WTC11 (cell line): Measurements from ENCODE around the gene MRPL37. TPM values are rescaled to one million over a fixed set of nuclear protein-coding genes. Genes with fewer than 3 reads are reported as not detected.
"Not testable (repeated sequence)": the region's sequence is repeated elsewhere in the genome, so short reads cannot be mapped to it uniquely, and the experiment has no call there.

Experiments
- ATAC-seq: fragments of 200-7000 bp; cut with Tn5 transposase; 2 replicates; pipeline ENCODE4 v1.10.0; 2021; ENCODE audit warnings: mild to moderate bottlenecking, moderate library complexity
- CTCF ChIA-PET: fragments of 300-600 bp; sonication (Branson Sonifier 250); formaldehyde crosslinking; loops from one replicate; lab custom pipeline; 2021; ENCODE audit warnings: antibody characterized with exemption; lab: Charles Lee
- POLR2A ChIA-PET: fragments of 350-600 bp; sonication (Branson Sonifier 250); formaldehyde crosslinking; loops from one replicate; lab custom pipeline; 2021; ENCODE audit warnings: antibody characterized with exemption; lab: Charles Lee
- DNase-seq: peaks from one replicate; pipeline ENCODE4 v3.0.0; 2021; ENCODE audit warnings: low spot score
- H3K27ac Mint-ChIP-seq: 2 replicates; pipeline ENCODE4 v1.8.0; 2021; ENCODE audit warnings: mixed read lengths
- H3K27me3 Mint-ChIP-seq: 2 replicates; pipeline ENCODE4 v1.8.0; 2021; ENCODE audit warnings: low read depth, mild to moderate bottlenecking, moderate library complexity, mixed read lengths
- H3K36me3 Mint-ChIP-seq: 2 replicates; pipeline ENCODE4 v1.8.0; 2021; ENCODE audit warnings: mixed read lengths
- H3K4me1 Mint-ChIP-seq: 2 replicates; pipeline ENCODE4 v1.8.0; 2022; ENCODE audit warnings: mixed read lengths
- H3K4me3 Mint-ChIP-seq: 2 replicates; pipeline ENCODE4 v1.8.0; 2021; ENCODE audit warnings: mild to moderate bottlenecking, moderate library complexity, mixed read lengths
- H3K9me3 Mint-ChIP-seq: 2 replicates; pipeline ENCODE4 v1.8.0; 2021; ENCODE audit warnings: mixed read lengths
- AFF4 ChIP-seq: sonication (generic); formaldehyde crosslinking; IDR thresholded peaks from 2 replicates; pipeline ENCODE4 v1.8.1; 2023; ENCODE audit warnings: mild to moderate bottlenecking, missing genetic modification reagents, borderline replicate concordance
- RORB ChIP-seq: fragments of 250-450 bp; sonication (Bioruptor Pico); IDR thresholded peaks from 2 replicates; pipeline ENCODE4 v1.9.0; 2021; ENCODE audit warnings: mild to moderate bottlenecking
- TP53 ChIP-seq: sonication (generic); formaldehyde crosslinking; IDR thresholded peaks from 2 replicates; pipeline ENCODE4 v1.8.1; 2023; ENCODE audit warnings: mild to moderate bottlenecking, missing genetic modification reagents
- ZNF416 ChIP-seq: fragments of 250-450 bp; sonication (Bioruptor Pico); IDR thresholded peaks from 2 replicates; pipeline ENCODE4 v1.9.0; 2021; ENCODE audit warnings: mild to moderate bottlenecking, inconsistent platforms
- ZNF423 ChIP-seq: fragments of 250-450 bp; sonication (Bioruptor Pico); IDR thresholded peaks from 2 replicates; pipeline ENCODE4 v2.1.2; 2022; ENCODE audit warnings: mild to moderate bottlenecking, moderate library complexity
- total RNA-seq: library from RNA; stranded (reverse); gene quantifications from 3 replicates; pipeline ENCODE4 v1.2.3, GENCODE V29; 2021
- TF ChIP-seq, protein P1 (sequence below): sonication (generic); formaldehyde crosslinking; conservative IDR thresholded peaks from 2 replicates; pipeline ENCODE4 v1.8.1; 2023; ENCODE audit warnings: mild to moderate bottlenecking, low read depth, missing genetic modification reagents, moderate library complexity
- TF ChIP-seq, protein P2 (sequence below): sonication (generic); formaldehyde crosslinking; IDR thresholded peaks from 2 replicates; pipeline ENCODE4 v1.8.0; 2022; ENCODE audit warnings: missing genetic modification reagents

MRPL37 gene
- total RNA-seq, 1 experiment from 2014 or later: 143 TPM

GRCh38 chr1:54163051-54163450 lies 36.9 kb upstream of the MRPL37 start:
- no peak for TF ChIP-seq RORB (CRISPR knock-in tag)
- H3K27me3 Mint-ChIP-seq: peaks cover 3% of the 10 kb centered on the region; the same call in 1 of the 2 replicates
- no peaks in the 10 kb centered on the region for H3K36me3 Mint-ChIP-seq
- H3K4me1 Mint-ChIP-seq: no peaks in the 10 kb centered on the region
- POLR2A ChIA-PET: no interaction called here
- CTCF ChIA-PET: interaction anchor here (1.4 to 2.4 kb wide), 2 partner anchors 18 to 41 kb away, joined by 5 to 12 read pairs; no protein-coding TSS in a partner anchor
- H3K27ac Mint-ChIP-seq: no peak overlapping the region
- H3K4me3 Mint-ChIP-seq: no peak overlapping the region
- no peak for DNase-seq
- H3K9me3 Mint-ChIP-seq: no peaks in the 10 kb centered on the region
- no peak for ATAC-seq

GRCh38 chr1:54163573-54163972 lies 36.4 kb upstream of the MRPL37 start:
- DNase-seq: no peak
- Mint-ChIP-seq H3K4me1 (no peaks in the 10 kb centered on the region), H3K27me3 (peaks cover 3% of the 10 kb centered on the region; the same call in 1 of the 2 replicates), H3K4me3 (no peak overlapping the region), H3K36me3 (no peaks in the 10 kb centered on the region), H3K9me3 (no peaks in the 10 kb centered on the region), H3K27ac (no peak overlapping the region)
- no peak for ATAC-seq
- POLR2A ChIA-PET: no interaction called here
- TF ChIP-seq, protein P1, sequence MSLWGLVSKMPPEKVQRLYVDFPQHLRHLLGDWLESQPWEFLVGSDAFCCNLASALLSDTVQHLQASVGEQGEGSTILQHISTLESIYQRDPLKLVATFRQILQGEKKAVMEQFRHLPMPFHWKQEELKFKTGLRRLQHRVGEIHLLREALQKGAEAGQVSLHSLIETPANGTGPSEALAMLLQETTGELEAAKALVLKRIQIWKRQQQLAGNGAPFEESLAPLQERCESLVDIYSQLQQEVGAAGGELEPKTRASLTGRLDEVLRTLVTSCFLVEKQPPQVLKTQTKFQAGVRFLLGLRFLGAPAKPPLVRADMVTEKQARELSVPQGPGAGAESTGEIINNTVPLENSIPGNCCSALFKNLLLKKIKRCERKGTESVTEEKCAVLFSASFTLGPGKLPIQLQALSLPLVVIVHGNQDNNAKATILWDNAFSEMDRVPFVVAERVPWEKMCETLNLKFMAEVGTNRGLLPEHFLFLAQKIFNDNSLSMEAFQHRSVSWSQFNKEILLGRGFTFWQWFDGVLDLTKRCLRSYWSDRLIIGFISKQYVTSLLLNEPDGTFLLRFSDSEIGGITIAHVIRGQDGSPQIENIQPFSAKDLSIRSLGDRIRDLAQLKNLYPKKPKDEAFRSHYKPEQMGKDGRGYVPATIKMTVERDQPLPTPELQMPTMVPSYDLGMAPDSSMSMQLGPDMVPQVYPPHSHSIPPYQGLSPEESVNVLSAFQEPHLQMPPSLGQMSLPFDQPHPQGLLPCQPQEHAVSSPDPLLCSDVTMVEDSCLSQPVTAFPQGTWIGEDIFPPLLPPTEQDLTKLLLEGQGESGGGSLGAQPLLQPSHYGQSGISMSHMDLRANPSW: no peak
- TF ChIP-seq AFF4 (CRISPR knock-in tag): no peak
- TF ChIP-seq ZNF423 (CRISPR knock-in tag): no peak
- TF ChIP-seq ZNF416 (CRISPR knock-in tag): no peak
- CTCF ChIA-PET: interaction anchor here (1.4 to 2.4 kb wide), 2 partner anchors 18 to 41 kb away, joined by 5 to 12 read pairs; no protein-coding TSS in a partner anchor

- Mint-ChIP-seq H3K4me3 (no peak overlapping the region), H3K27me3 (peaks cover 3% of the 10 kb centered on the region; the same call in 1 of the 2 replicates), H3K36me3 (no peaks in the 10 kb centered on the region), H3K9me3 (no peaks in the 10 kb centered on the region), H3K27ac (no peak overlapping the region), H3K4me1 (no peaks in the 10 kb centered on the region)
- TF ChIP-seq, protein P2, sequence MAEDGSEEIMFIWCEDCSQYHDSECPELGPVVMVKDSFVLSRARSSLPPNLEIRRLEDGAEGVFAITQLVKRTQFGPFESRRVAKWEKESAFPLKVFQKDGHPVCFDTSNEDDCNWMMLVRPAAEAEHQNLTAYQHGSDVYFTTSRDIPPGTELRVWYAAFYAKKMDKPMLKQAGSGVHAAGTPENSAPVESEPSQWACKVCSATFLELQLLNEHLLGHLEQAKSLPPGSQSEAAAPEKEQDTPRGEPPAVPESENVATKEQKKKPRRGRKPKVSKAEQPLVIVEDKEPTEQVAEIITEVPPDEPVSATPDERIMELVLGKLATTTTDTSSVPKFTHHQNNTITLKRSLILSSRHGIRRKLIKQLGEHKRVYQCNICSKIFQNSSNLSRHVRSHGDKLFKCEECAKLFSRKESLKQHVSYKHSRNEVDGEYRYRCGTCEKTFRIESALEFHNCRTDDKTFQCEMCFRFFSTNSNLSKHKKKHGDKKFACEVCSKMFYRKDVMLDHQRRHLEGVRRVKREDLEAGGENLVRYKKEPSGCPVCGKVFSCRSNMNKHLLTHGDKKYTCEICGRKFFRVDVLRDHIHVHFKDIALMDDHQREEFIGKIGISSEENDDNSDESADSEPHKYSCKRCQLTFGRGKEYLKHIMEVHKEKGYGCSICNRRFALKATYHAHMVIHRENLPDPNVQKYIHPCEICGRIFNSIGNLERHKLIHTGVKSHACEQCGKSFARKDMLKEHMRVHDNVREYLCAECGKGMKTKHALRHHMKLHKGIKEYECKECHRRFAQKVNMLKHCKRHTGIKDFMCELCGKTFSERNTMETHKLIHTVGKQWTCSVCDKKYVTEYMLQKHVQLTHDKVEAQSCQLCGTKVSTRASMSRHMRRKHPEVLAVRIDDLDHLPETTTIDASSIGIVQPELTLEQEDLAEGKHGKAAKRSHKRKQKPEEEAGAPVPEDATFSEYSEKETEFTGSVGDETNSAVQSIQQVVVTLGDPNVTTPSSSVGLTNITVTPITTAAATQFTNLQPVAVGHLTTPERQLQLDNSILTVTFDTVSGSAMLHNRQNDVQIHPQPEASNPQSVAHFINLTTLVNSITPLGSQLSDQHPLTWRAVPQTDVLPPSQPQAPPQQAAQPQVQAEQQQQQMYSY (CRISPR knock-in tag): 0 out of 2 replicates have a peak, but pooled peaks have one; percentile 33
- no peak for TF ChIP-seq TP53 (CRISPR knock-in tag)
- DNase-seq: no peak
- POLR2A ChIA-PET: interaction anchor here (0.6 to 0.7 kb wide), 3 partner anchors 12 to 335 kb away, joined by 3 read pairs; partner anchors contain the start of gene CDCP2
- CTCF ChIA-PET: interaction anchor here (0.6 to 2.4 kb wide), 5 partner anchors 13 to 627 kb away, joined by 3 to 12 read pairs (median 4); no protein-coding TSS in a partner anchor
- ATAC-seq: 0 out of 2 replicates have a peak, but pooled peaks have one; percentile 28
Measured at GRCh38 chr1:54165146-54165545, 34.8 kb upstream of the MRPL37 start.

DNA sequence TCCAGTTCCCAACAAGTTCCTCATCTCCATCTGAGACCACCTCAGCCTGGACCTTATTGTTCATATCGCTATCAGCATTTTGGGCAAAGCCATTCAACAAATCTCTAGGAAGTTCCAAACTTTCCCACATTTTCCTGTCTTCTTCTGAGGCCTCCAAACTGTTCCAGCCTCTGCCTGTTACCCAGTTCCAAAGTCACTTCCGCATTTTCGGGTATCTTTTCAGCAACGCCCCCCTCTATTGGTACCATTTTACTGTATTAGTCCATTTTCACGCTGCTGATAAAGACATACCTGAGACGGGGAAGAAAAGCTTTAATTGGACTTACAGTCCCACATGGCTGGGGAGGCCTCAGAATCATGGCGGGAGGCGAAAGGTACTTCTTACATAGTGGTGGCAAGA lies 33.6 kb upstream of the MRPL37 start:
- ATAC-seq, H3K4me3 Mint-ChIP-seq, H3K27me3 Mint-ChIP-seq, H3K36me3 Mint-ChIP-seq, H3K4me1 Mint-ChIP-seq, H3K9me3 Mint-ChIP-seq, H3K27ac Mint-ChIP-seq, POLR2A ChIA-PET, DNase-seq: not testable (repeated sequence)
- TF ChIP-seq, protein P2 (CRISPR knock-in tag): 0 out of 2 replicates have a peak, but pooled peaks have one; percentile 24
- CTCF ChIA-PET: interaction anchor here (2.1 kb wide), 1 partner anchor 41 kb away, joined by 6 read pairs; no protein-coding TSS in a partner anchor
